ENCODE data around the gene CAT.

The CAT gene

GRCh38 chr11:34445956-34446355 lies 7.2 kb downstream of the CAT start:
- no peak overlapping the region for H3K4me3 ChIP-seq (replicated peaks; ENCODE audit: low read depth, low read length)
- DNase-seq (ENCODE audit: extremely low read depth, insufficient read length): no peak
- no peak for TF ChIP-seq CTCF (IDR thresholded peaks at IDR 0.05; ENCODE audit: insufficient read depth, low read length, poor library complexity, severe bottlenecking)
- no peaks in the 10 kb centered on the region; the same call in 1 of the 2 replicates for H3K36me3 ChIP-seq (ENCODE audit: control insufficient read depth, insufficient read depth, low read length)
- no peaks in the 10 kb centered on the region for H3K27me3 ChIP-seq (replicated peaks; ENCODE audit: control insufficient read depth, insufficient read depth, low read length)

GRCh38 chr11:34446386-34446785 lies 7.7 kb downstream of the CAT start:
- Histone ChIP-seq H3K27me3 (replicated peaks; ENCODE audit: control insufficient read depth, insufficient read depth, low read length) (no peaks in the 10 kb centered on the region), H3K36me3 (ENCODE audit: control insufficient read depth, insufficient read depth, low read length) (no peaks in the 10 kb centered on the region; the same call in 1 of the 2 replicates), H3K4me3 (replicated peaks; ENCODE audit: low read depth, low read length) (no peak overlapping the region)
- DNase-seq (ENCODE audit: extremely low read depth, insufficient read length): no peak
- no peak for TF ChIP-seq CTCF (IDR thresholded peaks at IDR 0.05; ENCODE audit: insufficient read depth, low read length, poor library complexity, severe bottlenecking)

GRCh38 chr11:34447044-34447443 lies 8.3 kb downstream of the CAT start:
- DNase-seq (ENCODE audit: extremely low read depth, insufficient read length): no peak
- H3K36me3 ChIP-seq (ENCODE audit: control insufficient read depth, insufficient read depth, low read length): no peaks in the 10 kb centered on the region; the same call in 1 of the 2 replicates
- no peak overlapping the region for H3K4me3 ChIP-seq (replicated peaks; ENCODE audit: low read depth, low read length)
- H3K27me3 ChIP-seq (replicated peaks; ENCODE audit: control insufficient read depth, insufficient read depth, low read length): no peaks in the 10 kb centered on the region
- TF ChIP-seq CTCF (IDR thresholded peaks at IDR 0.05; ENCODE audit: insufficient read depth, low read length, poor library complexity, severe bottlenecking): no peak

GRCh38 chr11:34448223-34448994 lies 9.7 kb downstream of the CAT start:
- no peak for DNase-seq (ENCODE audit: extremely low read depth, insufficient read length)
- Histone ChIP-seq H3K4me3 (replicated peaks; ENCODE audit: low read depth, low read length) (no peak overlapping the region), H3K27me3 (replicated peaks; ENCODE audit: control insufficient read depth, insufficient read depth, low read length) (no peaks in the 10 kb centered on the region), H3K36me3 (ENCODE audit: control insufficient read depth, insufficient read depth, low read length) (no peaks in the 10 kb centered on the region)
- no peak for TF ChIP-seq CTCF (IDR thresholded peaks at IDR 0.05; ENCODE audit: insufficient read depth, low read length, poor library complexity, severe bottlenecking)

GRCh38 chr11:34449013-34449412 lies 10.3 kb downstream of the CAT start:
- no peaks in the 10 kb centered on the region for H3K36me3 ChIP-seq (ENCODE audit: control insufficient read depth, insufficient read depth, low read length)
- H3K27me3 ChIP-seq (replicated peaks; ENCODE audit: control insufficient read depth, insufficient read depth, low read length): no peaks in the 10 kb centered on the region
- no peak overlapping the region for H3K4me3 ChIP-seq (replicated peaks; ENCODE audit: low read depth, low read length)
- DNase-seq (ENCODE audit: extremely low read depth, insufficient read length): no peak
- TF ChIP-seq CTCF (IDR thresholded peaks at IDR 0.05; ENCODE audit: insufficient read depth, low read length, poor library complexity, severe bottlenecking): no peak

Measured in GM06990 (cell line).